ENCODE results near the gene GCSAML.

Gene GCSAML

DNA sequence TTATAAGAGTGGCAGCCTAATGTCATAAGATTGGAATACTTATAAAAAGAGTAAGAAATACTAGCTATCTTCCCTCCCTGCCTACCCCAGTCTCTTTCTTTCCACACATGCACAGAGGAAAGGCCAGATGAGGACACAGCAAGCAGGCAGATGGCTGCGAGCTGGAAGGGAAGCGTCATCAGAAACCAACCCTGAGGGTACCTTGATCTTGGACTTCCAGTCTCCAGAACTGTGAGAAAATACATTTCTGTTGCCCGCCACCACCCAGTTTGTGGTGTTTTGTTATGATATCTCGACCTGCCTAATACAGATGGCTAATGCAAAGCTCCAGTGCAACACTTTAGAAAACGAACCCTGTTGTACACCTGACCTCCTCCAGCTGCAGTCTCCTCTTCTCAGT is 10.4 kb upstream of the GCSAML start:
- H3K4me3 ChIP-seq (ENCODE audit: low read length): no peak overlapping the region
- no peak overlapping the region for H3K27ac ChIP-seq (ENCODE audit: low read length)
- no peaks in the 10 kb centered on the region for H3K9me3 ChIP-seq (ENCODE audit: insufficient read depth, low read depth, low read length)
- no peaks in the 10 kb centered on the region; the same call in 1 of the 2 replicates for H3K4me1 ChIP-seq (ENCODE audit: insufficient read depth, low read length)
- H3K27me3 ChIP-seq (ENCODE audit: insufficient read depth, low read length): no peaks in the 10 kb centered on the region
- H3K36me3 ChIP-seq (ENCODE audit: insufficient read depth, low read depth, low read length): no peaks in the 10 kb centered on the region
- H3K9ac ChIP-seq (ENCODE audit: low read depth, low read length): no peak overlapping the region

GRCh38 chr1:247539215-247539614 is 9.7 kb upstream of the GCSAML start:
- no peaks in the 10 kb centered on the region for H3K9me3 ChIP-seq (ENCODE audit: insufficient read depth, low read depth, low read length)
- no peak overlapping the region for H3K9ac ChIP-seq (ENCODE audit: low read depth, low read length)
- no peak overlapping the region for H3K4me3 ChIP-seq (ENCODE audit: low read length)
- no peaks in the 10 kb centered on the region for H3K27me3 ChIP-seq (ENCODE audit: insufficient read depth, low read length)
- H3K27ac ChIP-seq (ENCODE audit: low read length): no peak overlapping the region
- H3K4me1 ChIP-seq (ENCODE audit: insufficient read depth, low read length): no peaks in the 10 kb centered on the region; the same call in 1 of the 2 replicates
- H3K36me3 ChIP-seq (ENCODE audit: insufficient read depth, low read depth, low read length): no peaks in the 10 kb centered on the region

- H3K27ac ChIP-seq (ENCODE audit: low read length): no peak overlapping the region
- H3K4me1 ChIP-seq (ENCODE audit: insufficient read depth, low read length): no peaks in the 10 kb centered on the region; the same call in 1 of the 2 replicates
- no peak overlapping the region for H3K9ac ChIP-seq (ENCODE audit: low read depth, low read length)
- H3K9me3 ChIP-seq (ENCODE audit: insufficient read depth, low read depth, low read length): no peaks in the 10 kb centered on the region
- H3K36me3 ChIP-seq (ENCODE audit: insufficient read depth, low read depth, low read length): no peaks in the 10 kb centered on the region
- H3K4me3 ChIP-seq (ENCODE audit: low read length): no peak overlapping the region
- no peaks in the 10 kb centered on the region for H3K27me3 ChIP-seq (ENCODE audit: insufficient read depth, low read length)
These were observed 8.4 kb upstream of the GCSAML start for GRCh38 chr1:247540581-247540980.

DNA sequence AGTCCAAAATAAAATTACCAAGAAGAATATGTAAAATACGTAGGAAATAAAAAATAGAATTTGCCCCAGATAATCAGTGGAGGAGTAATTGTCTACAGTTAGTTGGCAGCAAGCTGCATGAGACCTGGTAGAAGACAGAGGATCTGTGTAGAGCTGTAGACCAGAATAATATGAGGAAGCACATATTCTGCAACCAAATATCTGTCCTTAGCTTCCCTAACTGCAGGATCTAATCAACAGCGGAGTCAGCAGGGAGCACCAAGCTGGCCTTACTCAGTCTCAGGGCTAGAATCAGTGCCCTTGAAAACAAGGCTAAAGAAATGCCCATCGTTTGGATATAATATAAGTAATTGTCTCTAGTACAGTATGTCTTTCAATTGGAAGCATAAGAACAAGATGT is 6.1 kb upstream of the GCSAML start:
- Histone ChIP-seq H3K9ac (ENCODE audit: low read depth, low read length) (no peak overlapping the region), H3K27me3 (ENCODE audit: insufficient read depth, low read length) (no peaks in the 10 kb centered on the region), H3K4me1 (ENCODE audit: insufficient read depth, low read length) (peaks cover 5% of the 10 kb centered on the region; the same call in 1 of the 2 replicates), H3K4me3 (ENCODE audit: low read length) (no peak overlapping the region), H3K27ac (ENCODE audit: low read length) (no peak overlapping the region), H3K36me3 (ENCODE audit: insufficient read depth, low read depth, low read length) (no peaks in the 10 kb centered on the region), H3K9me3 (ENCODE audit: insufficient read depth, low read depth, low read length) (no peaks in the 10 kb centered on the region)

- H3K9ac ChIP-seq (ENCODE audit: low read depth, low read length): no peak overlapping the region
These were observed 842 bp upstream of the GCSAML start for GRCh38 chr1:247548092-247548491.

DNA sequence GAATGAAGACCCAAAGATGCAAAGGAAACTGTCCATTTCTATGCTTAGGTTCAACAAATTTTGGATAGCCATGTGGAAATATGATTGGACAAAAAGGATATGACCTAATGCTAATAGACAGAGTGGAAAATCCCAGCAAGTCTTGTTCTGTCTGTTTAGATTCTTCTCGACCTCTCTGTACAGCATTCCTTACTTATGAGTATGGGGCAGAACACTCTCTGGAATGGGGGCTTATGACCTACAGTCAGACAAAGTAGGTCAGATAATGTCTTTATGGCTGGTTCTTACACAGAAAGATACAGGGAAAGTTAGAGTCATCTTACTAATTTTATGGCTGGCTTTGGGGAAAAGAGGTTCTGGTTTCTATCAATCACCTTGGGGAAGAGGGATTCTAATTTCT is 2.8 kb downstream of the GCSAML start:
- Histone ChIP-seq H3K27ac (ENCODE audit: low read length) (no peak overlapping the region), H3K27me3 (ENCODE audit: insufficient read depth, low read length) (no peaks in the 10 kb centered on the region), H3K36me3 (ENCODE audit: insufficient read depth, low read depth, low read length) (no peaks in the 10 kb centered on the region), H3K4me3 (ENCODE audit: low read length) (no peak overlapping the region), H3K9me3 (ENCODE audit: insufficient read depth, low read depth, low read length) (no peaks in the 10 kb centered on the region), H3K9ac (ENCODE audit: low read depth, low read length) (no peak overlapping the region), H3K4me1 (ENCODE audit: insufficient read depth, low read length) (peaks cover 9% of the 10 kb centered on the region; the same call in 1 of the 2 replicates)

More at GRCh38 chr1:247548092-247548491, 842 bp upstream of the GCSAML start:
- H3K4me1 ChIP-seq (ENCODE audit: insufficient read depth, low read length): peaks cover 9% of the 10 kb centered on the region; the same call in 1 of the 2 replicates
- no peaks in the 10 kb centered on the region for H3K36me3 ChIP-seq (ENCODE audit: insufficient read depth, low read depth, low read length)
- H3K9me3 ChIP-seq (ENCODE audit: insufficient read depth, low read depth, low read length): no peaks in the 10 kb centered on the region
- no peak overlapping the region for H3K27ac ChIP-seq (ENCODE audit: low read length)
- no peak overlapping the region for H3K4me3 ChIP-seq (ENCODE audit: low read length)
- H3K27me3 ChIP-seq (ENCODE audit: insufficient read depth, low read length): no peaks in the 10 kb centered on the region

DNA sequence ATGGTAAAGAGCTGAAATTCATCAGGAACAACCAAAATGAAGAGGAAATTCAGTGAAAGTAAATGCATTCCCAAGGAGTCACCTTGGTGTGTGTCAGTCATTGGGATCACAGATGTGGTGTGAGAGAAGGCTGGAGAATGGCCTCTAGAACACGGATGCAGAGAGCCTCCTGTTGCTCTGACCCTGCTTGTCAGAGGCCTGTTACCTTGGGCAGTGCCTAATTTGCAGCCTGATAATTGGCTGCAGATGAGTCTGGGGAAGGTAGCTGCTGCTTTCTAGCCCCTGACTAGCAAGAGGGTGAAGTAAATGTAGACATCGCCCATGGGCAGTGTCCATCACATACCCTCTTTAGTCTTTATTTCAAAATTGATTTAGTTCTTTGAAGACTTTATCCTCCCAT is 3.3 kb downstream of the GCSAML start:
- no peak overlapping the region for H3K4me3 ChIP-seq (ENCODE audit: low read length)
- no peaks in the 10 kb centered on the region for H3K9me3 ChIP-seq (ENCODE audit: insufficient read depth, low read depth, low read length)
- H3K36me3 ChIP-seq (ENCODE audit: insufficient read depth, low read depth, low read length): no peaks in the 10 kb centered on the region
- H3K27ac ChIP-seq (ENCODE audit: low read length): no peak overlapping the region
- no peaks in the 10 kb centered on the region for H3K27me3 ChIP-seq (ENCODE audit: insufficient read depth, low read length)
- peaks cover 9% of the 10 kb centered on the region; the same call in 1 of the 2 replicates for H3K4me1 ChIP-seq (ENCODE audit: insufficient read depth, low read length)
- no peak overlapping the region for H3K9ac ChIP-seq (ENCODE audit: low read depth, low read length)

DNA sequence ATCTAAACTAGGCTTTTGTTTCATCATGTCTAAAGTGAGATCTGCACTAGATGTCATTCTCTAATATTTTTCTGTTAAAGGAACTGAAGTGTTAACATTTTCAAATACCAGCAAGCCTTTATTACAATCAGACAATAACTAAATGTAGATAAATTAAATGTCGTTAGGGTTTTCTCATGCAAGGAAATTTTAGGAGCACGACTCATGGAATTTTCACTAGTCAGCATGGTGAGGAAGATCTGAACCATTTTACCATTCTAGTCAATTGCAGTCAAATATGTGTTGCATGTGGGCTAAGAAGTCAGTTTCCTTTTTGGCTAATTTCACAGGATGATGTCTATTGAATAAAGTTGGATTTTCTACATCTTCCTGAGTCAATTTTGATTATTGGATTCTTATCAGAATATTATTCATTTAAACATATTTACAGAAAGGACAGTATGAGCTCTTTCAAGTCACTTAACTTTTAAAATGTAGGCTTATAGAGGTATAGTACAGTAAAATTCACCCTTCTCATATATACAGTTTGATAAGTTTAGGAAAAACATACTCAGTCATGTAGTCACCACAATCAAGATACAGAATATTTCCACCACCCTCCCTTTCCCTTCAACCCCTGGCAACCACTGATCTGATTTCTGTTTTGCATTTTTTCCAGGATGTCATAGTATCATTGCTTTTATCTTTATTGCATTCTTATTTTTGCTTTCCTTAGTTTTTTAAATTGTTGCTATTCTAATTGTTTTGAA is 9.2 kb downstream of the GCSAML start:
- Histone ChIP-seq H3K9me3 (ENCODE audit: insufficient read depth, low read depth, low read length) (no peaks in the 10 kb centered on the region), H3K9ac (ENCODE audit: low read depth, low read length) (no peak overlapping the region), H3K4me1 (ENCODE audit: insufficient read depth, low read length) (no peaks in the 10 kb centered on the region)

GRCh38 chr1:247561711-247562110 is 12.8 kb downstream of the GCSAML start:
- Histone ChIP-seq H3K4me3 (ENCODE audit: low read length) (no peak overlapping the region), H3K4me1 (ENCODE audit: insufficient read depth, low read length) (no peaks in the 10 kb centered on the region), H3K9me3 (ENCODE audit: insufficient read depth, low read depth, low read length) (no peaks in the 10 kb centered on the region), H3K27me3 (ENCODE audit: insufficient read depth, low read length) (no peaks in the 10 kb centered on the region), H3K36me3 (ENCODE audit: insufficient read depth, low read depth, low read length) (no peaks in the 10 kb centered on the region), H3K9ac (ENCODE audit: low read depth, low read length) (no peak overlapping the region), H3K27ac (ENCODE audit: low read length) (no peak overlapping the region)

More for the DNA sequence above, 9.2 kb downstream of the GCSAML start:
- Histone ChIP-seq H3K4me3 (ENCODE audit: low read length) (no peak overlapping the region), H3K36me3 (ENCODE audit: insufficient read depth, low read depth, low read length) (no peaks in the 10 kb centered on the region), H3K27ac (ENCODE audit: low read length) (no peak overlapping the region), H3K27me3 (ENCODE audit: insufficient read depth, low read length) (no peaks in the 10 kb centered on the region)

- H3K4me1 ChIP-seq (ENCODE audit: insufficient read depth, low read length): no peaks in the 10 kb centered on the region
- no peaks in the 10 kb centered on the region for H3K36me3 ChIP-seq (ENCODE audit: insufficient read depth, low read depth, low read length)
- no peaks in the 10 kb centered on the region for H3K27me3 ChIP-seq (ENCODE audit: insufficient read depth, low read length)
These were observed 13.3 kb downstream of the GCSAML start for GRCh38 chr1:247562198-247562597.

DNA sequence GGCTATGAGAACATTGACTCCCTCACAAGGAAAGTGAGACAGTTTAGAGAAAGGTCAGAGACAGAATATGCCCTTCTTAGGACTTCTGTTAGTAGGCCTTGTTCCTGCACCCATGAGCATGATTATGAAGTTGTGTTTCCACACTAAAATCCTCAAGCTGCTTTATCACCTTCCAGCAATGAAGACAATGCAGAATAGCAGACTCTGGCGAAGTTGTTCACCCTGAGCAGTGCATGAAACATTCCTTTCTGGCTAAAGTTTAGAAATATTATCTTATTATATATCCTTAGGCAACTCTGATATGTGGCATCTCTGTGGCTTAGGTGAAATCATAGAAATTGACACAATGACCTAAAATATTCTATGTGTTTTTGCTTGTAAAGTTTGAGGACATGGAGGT is 25.3 kb downstream of the GCSAML start:
- H3K27me3 ChIP-seq (ENCODE audit: insufficient read depth, low read length): no peaks in the 10 kb centered on the region
- H3K9me3 ChIP-seq (ENCODE audit: insufficient read depth, low read depth, low read length): no peaks in the 10 kb centered on the region
- no peaks in the 10 kb centered on the region for H3K36me3 ChIP-seq (ENCODE audit: insufficient read depth, low read depth, low read length)
- H3K4me3 ChIP-seq (ENCODE audit: low read length): no peak overlapping the region
- H3K4me1 ChIP-seq (ENCODE audit: insufficient read depth, low read length): no peaks in the 10 kb centered on the region
- H3K9ac ChIP-seq (ENCODE audit: low read depth, low read length): no peak overlapping the region
- no peak overlapping the region for H3K27ac ChIP-seq (ENCODE audit: low read length)

More at GRCh38 chr1:247562198-247562597, 13.3 kb downstream of the GCSAML start:
- no peak overlapping the region for H3K27ac ChIP-seq (ENCODE audit: low read length)
- no peak overlapping the region for H3K9ac ChIP-seq (ENCODE audit: low read depth, low read length)
- H3K9me3 ChIP-seq (ENCODE audit: insufficient read depth, low read depth, low read length): no peaks in the 10 kb centered on the region
- no peak overlapping the region for H3K4me3 ChIP-seq (ENCODE audit: low read length)

DNA sequence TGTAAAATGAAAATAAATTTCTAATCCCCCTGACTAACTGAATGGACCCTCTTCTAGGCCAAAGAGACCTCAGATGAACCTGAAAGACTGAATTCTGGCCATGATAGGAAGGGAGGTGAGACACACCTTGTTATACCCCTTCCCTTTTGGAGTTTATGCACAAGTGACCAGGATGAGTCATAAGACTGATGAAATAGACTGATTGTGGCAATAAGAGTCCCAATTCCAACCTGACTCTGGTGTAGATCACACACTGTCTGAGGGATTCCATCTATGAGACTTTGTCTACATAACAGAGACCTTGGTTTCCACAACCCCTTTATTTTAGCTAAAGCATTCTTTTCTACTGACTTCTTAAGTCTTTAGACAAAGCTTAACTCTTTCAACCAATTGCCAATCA is 25.7 kb downstream of the GCSAML start:
- Histone ChIP-seq H3K4me3 (ENCODE audit: low read length) (no peak overlapping the region), H3K9me3 (ENCODE audit: insufficient read depth, low read depth, low read length) (no peaks in the 10 kb centered on the region), H3K4me1 (ENCODE audit: insufficient read depth, low read length) (no peaks in the 10 kb centered on the region), H3K36me3 (ENCODE audit: insufficient read depth, low read depth, low read length) (no peaks in the 10 kb centered on the region), H3K27me3 (ENCODE audit: insufficient read depth, low read length) (no peaks in the 10 kb centered on the region), H3K27ac (ENCODE audit: low read length) (no peak overlapping the region), H3K9ac (ENCODE audit: low read depth, low read length) (no peak overlapping the region)

Measured in iPS-20b (cell line).